Limb (tissue), 2 donors: ENCODE results near the gene MYO9A.

Experiments used
- DNase-seq, 2 donors: peaks; one replicate each; pipeline ENCODE4 v3.0.0-alpha.2; 2016; ENCODE audit errors: extremely low spot score in 2 of 2

MYO9A gene

GRCh38 chr15:71809346-71809745, 308.6 kb downstream of the MYO9A start:
- no peak for DNase-seq

DNA sequence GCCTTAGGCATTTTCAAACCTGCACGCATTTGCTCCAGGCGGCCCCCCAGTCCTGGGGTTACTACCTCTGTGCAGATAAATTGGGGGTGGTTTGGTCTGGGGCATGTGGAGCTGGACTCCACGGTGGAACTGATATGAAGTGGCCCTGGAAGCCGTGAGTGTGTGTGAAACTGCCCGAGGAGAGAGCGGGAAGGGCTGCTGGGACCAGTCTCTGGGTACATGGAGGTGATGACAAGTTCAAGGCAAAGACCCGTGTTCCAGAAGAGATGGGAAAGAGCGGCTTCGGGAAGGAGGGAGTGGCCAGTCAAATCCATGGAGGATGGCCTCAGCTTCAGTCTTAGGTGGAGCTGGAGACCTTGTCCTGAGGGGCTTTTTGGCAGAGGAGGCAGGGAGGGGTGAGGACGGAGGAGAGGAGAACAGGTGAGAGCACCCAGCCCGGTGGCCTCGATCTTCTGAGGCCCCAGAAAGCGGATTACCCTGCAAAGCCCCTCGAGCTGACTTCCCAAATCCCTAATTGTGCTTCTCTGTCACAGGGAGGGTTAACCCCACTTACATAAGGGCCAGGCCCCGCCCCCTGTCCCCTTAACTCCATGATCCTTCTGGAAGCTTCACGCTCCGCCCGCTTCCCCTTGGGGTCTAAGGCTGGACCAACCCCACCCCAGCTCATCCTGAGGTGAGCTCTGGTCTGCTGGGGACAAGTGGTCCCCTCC, 309.5 kb downstream of the MYO9A start:
- DNase-seq, result no peak

- DNase-seq, result no peak
Measured at GRCh38 chr15:71807691-71808091, 310.3 kb downstream of the MYO9A start.

DNA sequence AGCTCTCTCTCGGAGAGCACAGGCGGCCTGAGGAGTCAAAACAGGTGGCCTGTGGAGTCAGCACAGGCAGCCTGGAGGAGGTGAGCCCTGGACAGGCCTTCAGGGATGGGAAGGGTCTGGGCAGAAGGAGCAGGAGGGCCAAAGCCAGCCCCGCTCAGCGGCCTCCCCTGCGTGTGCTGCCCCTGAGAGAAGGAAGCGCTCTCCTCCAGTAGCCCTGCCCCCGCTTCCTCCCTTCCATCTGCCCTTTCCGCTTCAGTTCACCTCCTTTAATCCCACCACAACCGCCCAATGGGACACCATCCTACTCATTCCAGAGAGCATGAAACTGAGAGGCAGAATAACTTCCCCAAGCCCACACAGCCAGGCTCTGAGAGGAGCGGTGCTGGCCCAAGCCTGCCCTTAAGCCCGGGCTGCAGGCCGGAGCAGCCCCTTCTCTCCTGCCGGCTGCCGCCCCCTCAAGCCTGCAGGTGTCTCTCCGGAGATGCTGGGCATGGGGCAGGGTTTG, 310.8 kb downstream of the MYO9A start:
- no peak for DNase-seq

DNA sequence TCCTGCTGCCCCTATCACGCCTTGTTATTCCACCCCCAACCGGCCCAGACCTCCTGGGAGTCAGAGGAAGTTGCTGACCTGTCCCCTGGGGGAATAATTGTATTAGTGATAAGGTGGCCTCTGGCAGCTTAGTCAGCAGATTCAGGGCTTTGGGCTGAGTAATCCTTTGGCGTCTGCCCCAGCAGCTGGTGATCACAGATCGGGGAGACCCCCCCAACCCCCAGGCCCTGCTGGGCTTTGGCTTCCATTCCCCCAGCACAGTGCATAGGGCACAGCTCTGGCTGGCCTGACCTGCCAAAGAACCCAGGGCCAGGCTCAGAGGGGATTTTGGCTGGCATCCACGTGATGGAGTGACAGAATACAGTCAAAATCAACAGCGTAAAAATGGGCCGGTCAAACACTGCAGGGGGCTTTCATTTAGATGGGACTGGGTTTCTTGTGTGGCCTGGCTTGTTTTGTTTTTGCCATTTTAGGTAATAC, 311.5 kb downstream of the MYO9A start:
- no peak for DNase-seq

GRCh38 chr15:71804695-71805470, 313.1 kb downstream of the MYO9A start:
- peak in 1 of 2 donors; percentile 35 for DNase-seq

DNA sequence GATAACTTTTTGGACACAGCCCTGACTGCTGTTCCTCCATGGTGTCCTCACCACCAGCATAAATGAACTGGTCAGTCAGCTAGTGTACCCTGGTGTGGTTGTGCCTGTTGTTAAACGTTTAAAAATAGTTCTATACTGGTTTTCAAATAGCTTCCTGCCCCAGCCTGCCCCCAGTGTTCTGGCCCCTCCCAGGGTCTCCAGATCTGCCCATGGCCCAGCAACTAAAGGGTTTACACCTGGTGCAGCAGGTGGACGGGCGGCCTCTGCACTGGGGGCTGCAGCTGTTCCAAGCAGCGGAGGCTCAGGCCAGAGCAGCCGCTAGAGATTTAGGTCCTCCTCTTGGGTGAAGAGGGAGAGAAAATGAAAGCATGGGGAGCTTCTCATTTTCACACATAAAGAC, 313.7 kb downstream of the MYO9A start:
- DNase-seq, result no peak

GRCh38 chr15:71802770-71803169, 315.2 kb downstream of the MYO9A start:
- no peak for DNase-seq

DNA sequence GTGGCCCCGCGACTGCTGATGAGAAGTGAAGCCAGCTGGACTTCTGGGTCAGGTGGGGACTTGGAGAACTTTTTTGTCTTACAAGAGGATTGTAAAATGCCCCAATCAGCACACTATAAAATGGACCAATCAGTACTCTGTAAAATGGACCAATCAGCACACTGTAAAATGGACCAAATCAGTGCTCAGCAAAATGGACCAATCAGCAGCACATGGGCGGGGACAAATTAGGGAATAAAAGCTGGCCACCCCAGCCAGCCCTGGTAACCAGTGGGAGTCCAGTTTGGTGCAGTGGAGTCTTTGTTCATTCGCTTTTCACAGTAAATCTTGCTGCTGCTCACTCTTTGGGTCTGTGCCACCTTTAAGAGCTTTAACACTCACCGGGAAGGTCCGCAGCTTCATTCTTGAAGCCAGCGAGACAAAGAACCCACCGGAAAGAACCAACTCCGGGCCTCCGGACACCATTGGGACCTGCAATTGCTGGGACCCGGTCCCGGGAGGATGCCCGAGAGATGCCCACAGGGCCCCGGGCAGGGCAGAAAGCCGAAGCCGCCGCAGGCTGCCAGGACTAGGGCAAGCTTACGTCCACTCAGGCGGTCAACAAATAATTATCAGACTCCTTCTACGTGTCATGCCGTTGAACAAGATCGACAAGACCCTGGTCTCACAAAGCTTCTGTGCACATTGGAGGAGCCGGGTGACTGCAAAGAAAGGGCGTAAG, 315.9 kb downstream of the MYO9A start:
- no peak for DNase-seq

GRCh38 chr15:71800835-71801745, 316.9 kb downstream of the MYO9A start:
- DNase-seq, result peak; percentile 77 to 87

- DNase-seq, result no peak
Measured at GRCh38 chr15:71800190-71800589, 317.8 kb downstream of the MYO9A start.

DNA sequence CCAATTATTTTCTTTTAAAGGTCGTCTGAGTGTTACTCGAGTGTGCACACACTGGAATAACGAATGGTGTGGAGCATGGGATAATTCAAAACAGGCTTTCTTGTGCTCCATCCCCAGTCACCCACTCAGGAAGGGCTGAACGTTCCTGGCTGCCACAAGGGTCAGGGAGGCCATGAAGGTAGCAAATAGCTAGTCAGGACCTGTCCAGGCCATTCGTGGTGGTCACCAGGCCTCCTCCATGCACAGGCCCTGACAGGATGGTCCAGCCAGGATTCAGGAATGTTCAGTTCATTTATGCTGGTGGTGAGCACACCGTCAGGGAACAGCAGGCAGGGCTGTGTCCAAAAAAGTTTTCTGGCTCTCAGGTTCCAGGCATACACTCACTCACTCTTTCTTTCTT, 319.3 kb downstream of the MYO9A start:
- DNase-seq, result no peak

DNA sequence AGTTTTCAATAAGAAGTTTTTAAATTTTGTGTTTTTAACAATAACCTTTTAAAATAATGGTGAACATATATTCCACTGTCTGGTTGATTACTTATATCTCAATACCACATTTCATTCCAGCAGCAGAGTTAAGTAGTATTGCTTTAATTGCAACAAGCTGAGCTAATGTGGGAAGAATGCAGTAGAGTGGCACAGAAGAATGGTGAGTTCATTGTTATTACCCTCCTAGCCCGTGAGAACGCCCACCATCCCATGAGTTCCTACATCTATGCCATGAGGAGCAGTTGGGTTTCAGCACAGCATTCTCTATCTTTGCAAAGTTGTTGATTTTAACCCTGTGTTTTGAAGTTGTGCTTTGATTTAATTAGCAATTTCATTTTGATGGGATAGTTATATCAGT, 325.4 kb downstream of the MYO9A start:
- no peak for DNase-seq

- DNase-seq, result no peak
Measured at GRCh38 chr15:71791975-71792374, 326.0 kb downstream of the MYO9A start.

GRCh38 chr15:71790081-71790480, 327.9 kb downstream of the MYO9A start:
- no peak for DNase-seq

- DNase-seq, result no peak
Measured at GRCh38 chr15:71789616-71790015, 328.3 kb downstream of the MYO9A start.

DNA sequence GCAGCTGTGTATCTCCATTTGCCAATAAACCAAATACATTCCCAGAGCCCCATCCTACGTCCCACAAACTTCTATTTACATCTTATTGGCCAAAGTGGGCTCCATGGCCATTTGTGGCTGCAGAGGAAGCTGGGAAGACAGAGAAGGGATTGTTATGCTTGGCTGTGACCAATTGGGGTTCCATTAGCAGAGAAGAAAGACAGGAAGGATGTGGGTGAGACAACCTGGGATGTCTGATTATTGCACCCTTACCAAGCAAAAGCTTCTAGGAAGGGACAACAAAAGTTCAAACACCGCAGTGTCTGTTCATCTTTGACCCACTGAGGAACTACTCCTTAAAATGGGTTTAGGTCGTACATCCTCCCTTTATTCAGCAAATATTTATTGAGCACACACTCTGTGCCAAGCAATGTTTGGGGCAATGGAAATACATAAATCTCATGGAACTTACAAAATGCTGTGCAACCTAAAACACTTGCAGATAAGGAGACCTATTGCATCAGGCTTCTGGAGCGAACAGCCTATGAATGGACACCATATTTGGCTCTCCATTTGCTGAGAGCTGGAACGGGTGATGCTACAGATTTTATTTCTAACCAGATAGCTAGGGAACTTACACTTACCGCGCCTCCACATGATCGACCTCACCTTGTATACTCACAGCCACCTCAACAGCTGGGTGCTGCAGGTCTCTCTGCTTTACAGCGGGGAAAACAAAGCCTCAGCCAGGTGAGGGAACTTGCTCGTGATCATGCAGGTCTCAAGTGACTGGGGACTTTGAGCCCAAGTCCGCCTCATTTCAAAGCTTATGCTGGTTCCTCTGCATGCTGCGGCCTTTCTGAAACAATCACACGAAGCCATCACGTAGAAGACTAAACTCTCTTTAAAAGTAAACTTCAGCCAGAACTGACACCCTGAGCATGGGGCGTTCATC, 329.0 kb downstream of the MYO9A start:
- DNase-seq, result no peak

DNA sequence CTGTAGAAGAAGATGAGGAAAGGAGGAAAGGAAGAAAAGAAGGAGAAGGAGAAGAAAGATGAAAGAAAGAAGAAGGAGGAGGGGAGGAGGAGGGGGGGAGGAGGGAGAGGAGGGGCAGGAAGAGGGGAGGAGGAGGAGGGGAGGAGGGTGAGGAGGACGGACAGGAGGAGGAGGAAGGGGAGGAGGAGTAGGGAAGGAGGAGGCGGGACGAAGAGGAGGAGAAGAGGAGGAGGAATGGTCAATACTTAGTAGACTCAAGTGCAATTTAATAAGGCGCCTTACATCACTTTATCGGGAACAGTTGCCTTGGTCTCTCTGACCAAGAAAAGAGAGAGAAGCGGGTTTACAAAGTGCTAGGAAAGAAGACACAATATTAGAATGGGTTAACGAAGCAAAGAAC, 331.3 kb downstream of the MYO9A start:
- DNase-seq, result no peak

DNA sequence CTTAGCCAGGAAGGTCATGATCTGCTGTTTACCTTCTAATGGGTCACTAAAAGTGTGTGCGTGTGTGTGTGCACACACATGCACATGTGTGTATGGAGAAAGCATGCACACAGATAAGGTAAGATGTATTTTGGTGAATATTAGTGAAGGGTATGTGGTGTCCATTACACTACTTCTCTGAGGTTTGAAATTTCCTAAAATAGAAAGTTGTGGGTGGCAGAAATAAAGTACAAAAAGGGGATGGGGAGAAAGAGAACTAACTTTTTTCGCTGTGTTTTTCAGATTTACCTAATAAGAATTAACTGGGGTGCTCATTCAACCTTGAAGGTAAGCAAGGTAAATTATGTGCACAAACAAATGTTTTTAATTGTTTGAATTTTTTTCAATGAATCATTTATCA, 332.0 kb downstream of the MYO9A start:
- DNase-seq, result no peak

DNA sequence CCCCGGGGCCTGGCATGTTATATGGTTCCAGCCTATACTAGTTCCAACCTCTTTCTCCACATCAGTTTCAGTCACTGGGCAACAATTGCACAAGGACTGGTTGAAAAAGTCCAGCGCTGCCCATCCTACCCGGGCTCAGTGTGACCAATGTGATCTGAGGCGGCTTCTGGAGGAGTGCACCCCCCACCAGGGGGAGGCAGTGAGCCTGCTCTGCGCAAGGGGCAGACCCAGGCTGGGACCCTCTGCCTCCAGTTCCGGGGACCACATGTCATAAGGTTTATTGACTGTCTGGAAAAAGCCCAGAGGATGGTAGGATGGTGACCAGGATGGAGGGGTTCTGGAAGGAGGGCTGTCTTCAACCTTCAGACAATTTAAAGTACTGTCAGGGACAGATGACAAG, 333.2 kb downstream of the MYO9A start:
- DNase-seq, result no peak
